Fibroblast of upper back skin (primary cell): Measurements from ENCODE around the gene MTAP.

Source experiments
- DNase-seq: peaks from one replicate; pipeline ENCODE4 v3.0.0-alpha.2; 2013

The MTAP gene

DNA sequence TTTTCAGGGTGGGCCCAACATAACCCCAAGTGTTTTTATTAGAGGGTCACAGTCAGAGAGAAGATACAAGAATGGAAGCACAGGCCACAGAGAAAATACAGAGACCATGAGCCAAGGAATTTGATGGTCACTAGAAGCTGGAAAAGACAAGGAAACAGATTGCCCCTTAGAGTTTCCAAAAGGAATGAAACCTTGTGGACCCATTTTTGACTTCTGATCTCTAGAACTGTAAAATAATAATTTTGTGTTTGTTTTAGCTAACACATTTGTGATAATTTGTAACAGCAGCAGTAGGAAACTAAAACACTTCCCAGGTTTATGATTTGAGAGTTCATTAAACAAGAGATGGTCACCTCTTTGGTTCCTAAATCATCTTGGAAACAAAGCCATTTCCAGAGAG lies 169.9 kb downstream of the MTAP start:
- DNase-seq, result no peak

DNA sequence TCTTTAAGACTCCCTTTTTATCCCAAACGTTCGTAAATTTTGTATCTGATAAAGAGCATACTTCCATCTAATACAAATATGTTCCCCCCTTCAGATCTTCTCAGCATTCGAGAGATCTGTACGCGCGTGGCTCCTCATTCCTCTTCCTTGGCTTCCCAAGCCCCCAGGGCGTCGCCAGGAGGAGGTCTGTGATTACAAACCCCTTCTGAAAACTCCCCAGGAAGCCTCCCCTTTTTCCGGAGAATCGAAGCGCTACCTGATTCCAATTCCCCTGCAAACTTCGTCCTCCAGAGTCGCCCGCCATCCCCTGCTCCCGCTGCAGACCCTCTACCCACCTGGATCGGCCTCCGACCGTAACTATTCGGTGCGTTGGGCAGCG lies 171.9 kb downstream of the MTAP start:
- no peak for DNase-seq

DNA sequence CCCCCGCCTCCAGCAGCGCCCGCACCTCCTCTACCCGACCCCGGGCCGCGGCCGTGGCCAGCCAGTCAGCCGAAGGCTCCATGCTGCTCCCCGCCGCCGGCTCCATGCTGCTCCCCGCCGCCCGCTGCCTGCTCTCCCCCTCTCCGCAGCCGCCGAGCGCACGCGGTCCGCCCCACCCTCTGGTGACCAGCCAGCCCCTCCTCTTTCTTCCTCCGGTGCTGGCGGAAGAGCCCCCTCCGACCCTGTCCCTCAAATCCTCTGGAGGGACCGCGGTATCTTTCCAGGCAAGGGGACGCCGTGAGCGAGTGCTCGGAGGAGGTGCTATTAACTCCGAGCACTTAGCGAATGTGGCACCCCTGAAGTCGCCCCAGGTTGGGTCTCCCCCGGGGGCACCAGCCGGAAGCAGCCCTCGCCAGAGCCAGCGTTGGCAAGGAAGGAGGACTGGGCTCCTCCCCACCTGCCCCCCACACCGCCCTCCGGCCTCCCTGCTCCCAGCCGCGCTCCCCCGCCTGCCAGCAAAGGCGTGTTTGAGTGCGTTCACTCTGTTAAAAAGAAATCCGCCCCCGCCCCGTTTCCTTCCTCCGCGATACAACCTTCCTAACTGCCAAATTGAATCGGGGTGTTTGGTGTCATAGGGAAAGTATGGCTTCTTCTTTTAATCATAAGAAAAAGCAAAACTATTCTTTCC lies 172.4 kb downstream of the MTAP start:
- DNase-seq, result no peak

DNA sequence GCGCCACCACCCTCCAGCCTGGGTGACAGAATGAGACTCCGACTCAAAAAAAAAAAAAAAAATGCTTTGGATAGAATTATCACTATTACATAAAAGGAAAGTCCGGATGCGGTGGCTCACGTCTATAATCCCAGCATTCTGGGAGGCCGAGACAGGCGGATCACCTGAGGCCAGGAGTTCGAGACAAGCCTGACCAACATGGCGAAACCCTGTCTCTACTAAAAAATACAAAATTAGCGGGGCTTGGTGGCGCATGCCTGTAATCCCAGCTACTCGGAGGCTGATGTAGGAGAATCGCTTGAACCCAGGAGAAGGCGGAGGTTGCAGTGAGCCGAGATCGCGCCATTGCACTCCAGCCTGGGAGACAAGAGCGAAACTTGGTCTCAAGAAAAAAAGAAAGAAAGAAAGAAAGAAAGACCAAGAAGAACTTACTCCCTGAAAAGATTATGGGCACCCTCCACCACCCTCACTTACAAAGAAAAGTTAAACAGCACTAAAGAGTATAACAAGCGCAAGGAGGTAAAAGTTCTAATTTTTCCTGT lies 174.0 kb downstream of the MTAP start:
- DNase-seq, result no peak

GRCh38 chr9:21982391-21982790 lies 180.0 kb downstream of the MTAP start:
- DNase-seq, result no peak

GRCh38 chr9:21982861-21983560 lies 180.6 kb downstream of the MTAP start:
- no peak for DNase-seq

- no peak for DNase-seq
Measured at GRCh38 chr9:21983561-21983935, 181.1 kb downstream of the MTAP start.

GRCh38 chr9:21984101-21984500 lies 181.7 kb downstream of the MTAP start:
- DNase-seq, result no peak

GRCh38 chr9:21985964-21986667 lies 183.7 kb downstream of the MTAP start:
- no peak for DNase-seq
